ENCODE data around the gene COX15.
"Not testable (repeated sequence)": the region's sequence is repeated elsewhere in the genome, so short reads cannot be mapped to it uniquely, and the experiment has no call there.

The COX15 gene

DNA sequence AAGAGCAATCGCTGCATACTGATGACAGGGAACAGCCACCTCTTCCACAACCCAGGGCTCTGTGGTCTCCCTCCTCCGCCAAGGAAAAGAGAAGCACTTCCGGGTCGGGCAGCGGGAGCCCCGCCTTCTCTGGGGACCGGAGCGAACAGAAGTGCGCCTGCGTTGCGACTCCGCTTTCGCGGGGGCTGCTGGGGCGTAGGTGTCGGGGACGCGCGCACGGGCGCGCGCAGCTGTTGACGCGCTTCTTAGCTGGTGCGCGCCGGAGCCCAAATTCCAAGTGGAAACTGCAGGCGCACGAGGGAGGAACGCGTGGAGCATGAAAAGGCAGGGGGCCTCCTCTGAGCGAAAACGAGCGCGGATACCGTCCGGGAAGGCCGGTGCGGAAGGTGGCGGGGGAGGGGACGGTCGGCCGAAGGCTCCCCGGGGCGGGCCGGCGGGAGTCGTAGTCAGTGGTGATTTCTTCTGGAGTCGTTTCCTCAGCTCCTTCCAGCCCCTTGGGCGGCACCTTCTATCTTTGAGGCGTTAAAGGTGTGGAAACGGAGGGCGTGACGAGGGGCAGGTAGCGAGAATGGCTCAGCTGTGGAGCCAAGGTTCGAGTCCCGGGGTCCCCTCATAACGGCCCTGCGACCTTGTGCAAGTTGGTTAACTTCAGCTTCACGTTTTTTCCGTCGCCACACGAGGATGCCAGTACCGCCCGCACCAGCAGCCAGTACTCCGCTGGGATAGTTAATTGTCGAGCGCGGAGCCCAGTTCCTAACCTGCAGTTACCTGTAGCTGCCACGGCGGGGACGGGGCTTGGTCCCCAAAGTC, at the start of gene COX15, which contains the start of gene CUTC:
Gene COX15, minus strand, starts transcription at position 95 of the 810 bp plus-strand sequence. Its CDS starts 78 bp downstream, at position 17.
Gene CUTC, plus strand, starts transcription at position 202 of the 810 bp plus-strand sequence. Its CDS starts 115 bp downstream, at position 317.
- DNase-seq, result peak; percentile 95

DNA sequence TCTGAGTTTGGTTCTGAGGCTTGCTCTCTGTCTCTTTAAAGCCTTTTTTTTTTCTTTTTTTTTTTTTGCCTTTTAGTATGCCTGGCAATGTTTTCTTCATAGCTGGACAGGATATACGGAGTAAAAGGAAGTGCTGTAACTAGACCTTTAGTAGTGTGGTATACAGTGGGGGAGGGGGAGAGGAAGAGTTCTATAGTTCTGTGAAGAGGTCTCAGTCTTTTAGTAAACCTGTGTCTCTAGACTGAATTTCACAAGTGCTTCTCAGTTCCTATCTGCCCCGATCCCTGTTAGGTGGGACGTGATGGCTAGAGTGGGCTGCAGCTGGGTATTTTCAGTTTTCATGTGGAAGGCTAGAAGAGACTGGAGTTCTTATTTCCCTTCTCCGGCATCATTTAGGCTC, 47.4 kb upstream of the COX15 start:
- no peak for DNase-seq

GRCh38 chr10:99777918-99778714, 46.2 kb upstream of the COX15 start:
- no peak for DNase-seq

DNA sequence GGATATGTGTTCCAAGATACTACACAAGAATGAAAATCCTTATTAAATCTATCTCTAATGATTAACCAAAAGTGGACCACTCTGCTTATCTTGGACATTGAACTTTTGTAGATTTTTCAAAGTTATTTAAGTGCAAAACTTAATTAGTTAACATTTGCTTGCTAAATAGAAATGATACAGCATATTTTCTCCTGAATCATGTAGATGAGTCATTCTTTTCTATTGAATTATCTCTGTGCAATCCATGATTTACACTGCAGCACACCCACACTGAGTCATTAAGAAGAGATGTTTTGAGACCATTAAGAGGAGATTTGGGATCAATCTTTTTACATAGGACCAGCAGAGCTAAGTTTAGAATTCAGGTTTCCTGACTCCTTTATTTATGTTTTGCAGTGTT, 43.9 kb upstream of the COX15 start:
- no peak for DNase-seq

GRCh38 chr10:99770408-99771045, 38.6 kb upstream of the COX15 start:
- no peak for DNase-seq

GRCh38 chr10:99769706-99770105, 37.8 kb upstream of the COX15 start:
- no peak for DNase-seq

- no peak for DNase-seq
Observed at GRCh38 chr10:99768556-99768955, 36.6 kb upstream of the COX15 start.

- DNase-seq, result no peak
Observed at GRCh38 chr10:99767901-99768300, 36.0 kb upstream of the COX15 start.

DNA sequence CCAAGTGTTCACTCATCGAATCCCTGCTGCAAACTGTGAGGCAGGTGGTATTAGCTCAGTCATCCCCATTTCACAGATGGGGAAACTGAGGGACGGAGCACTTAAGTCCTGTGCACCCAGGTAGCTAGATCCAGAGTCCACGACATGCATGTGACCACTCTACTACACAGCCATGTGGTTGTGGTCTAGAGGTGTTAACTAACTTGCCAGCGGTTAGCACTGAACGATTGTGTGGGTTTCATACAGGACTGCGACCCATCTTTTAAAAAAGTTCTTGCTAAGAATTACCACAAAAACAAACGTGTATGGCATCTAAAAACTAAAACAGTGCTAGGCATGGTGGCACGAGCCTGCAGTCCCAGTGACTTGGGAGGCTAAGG, 34.4 kb upstream of the COX15 start:
- DNase-seq, result no peak

DNA sequence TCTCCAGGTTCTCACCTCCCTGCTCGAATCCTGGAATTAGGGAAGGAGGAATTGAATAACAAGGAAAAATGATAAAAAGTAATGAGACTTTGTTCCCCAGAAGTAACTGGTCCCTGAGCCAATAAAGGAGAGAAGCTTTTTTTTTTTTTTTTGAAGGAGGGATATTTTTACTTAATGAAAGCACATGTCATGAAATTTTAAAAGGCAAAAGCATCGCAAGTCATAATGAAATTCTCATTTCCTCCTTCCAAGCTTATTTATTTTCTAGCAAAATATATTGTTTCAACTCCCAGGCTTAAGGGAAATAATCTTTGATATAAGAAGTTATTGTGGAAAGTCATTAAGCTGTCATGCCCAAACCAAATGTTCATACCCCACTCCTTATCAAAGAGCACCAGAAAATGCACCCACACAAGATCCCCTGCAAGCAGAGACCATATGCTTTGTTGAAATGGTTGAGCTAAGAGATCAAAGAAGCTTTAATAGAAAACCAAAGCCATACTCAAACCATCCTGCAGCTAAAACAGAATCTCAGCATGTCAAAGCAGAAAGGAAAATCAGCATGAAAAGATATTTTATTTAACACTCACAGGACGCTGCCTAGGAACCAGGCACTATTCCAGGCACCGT, 33.9 kb upstream of the COX15 start:
- no peak for DNase-seq

- no peak for DNase-seq
Observed at GRCh38 chr10:99761365-99761764, 29.4 kb upstream of the COX15 start.

DNA sequence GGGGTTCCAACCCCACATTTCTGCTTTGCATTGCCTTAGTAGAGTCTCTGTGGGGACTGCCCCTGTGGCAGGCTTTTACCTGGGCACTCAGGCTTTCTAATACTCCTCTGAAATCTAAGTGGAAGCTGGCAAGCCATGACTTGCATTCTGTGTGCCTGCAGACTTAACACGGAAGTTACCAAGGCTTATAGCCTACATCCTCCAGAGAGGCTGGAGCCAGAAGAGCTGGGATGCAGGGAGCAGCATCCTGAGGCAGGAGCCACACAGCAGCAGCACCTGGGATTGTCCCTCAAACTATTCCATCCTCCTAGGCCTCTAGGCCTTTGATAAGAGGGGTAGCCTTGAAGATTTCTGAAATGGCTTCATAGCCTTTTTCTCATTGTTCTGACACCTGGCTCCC, 28.4 kb upstream of the COX15 start:
- DNase-seq, result no peak

DNA sequence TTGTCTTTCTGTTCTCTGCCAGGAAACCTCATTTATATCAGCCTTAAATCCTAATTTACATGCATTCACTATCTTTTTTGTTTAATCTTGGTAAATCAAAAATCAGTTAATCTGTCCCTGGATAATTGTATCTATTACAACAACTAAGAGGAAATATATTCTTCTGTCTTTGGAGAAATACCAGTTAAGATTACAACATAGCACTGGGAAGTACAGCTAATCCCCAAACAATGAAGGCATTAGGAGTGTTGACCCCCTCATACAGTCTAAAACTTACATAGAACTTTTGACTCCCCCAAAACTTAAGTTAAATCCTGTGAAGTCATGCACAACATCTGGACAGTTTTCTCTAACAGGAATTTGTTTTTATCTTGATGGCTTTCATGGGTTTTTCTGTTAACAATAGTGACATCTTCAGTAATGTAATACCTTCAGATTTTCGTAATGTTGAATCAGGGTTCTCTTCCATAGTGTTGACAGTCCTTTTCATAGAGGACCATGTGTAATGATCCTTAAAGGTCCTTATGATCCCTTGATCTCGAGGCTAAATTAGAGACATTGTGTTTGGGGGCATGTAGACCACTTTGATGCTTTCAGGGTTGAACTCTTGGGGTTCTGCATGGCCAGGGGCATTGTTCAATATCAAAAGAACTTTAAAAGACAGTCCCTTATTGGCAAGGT, 26.4 kb upstream of the COX15 start:
- no peak for DNase-seq

- no peak for DNase-seq
Observed at GRCh38 chr10:99756159-99756558, 24.2 kb upstream of the COX15 start.

DNA sequence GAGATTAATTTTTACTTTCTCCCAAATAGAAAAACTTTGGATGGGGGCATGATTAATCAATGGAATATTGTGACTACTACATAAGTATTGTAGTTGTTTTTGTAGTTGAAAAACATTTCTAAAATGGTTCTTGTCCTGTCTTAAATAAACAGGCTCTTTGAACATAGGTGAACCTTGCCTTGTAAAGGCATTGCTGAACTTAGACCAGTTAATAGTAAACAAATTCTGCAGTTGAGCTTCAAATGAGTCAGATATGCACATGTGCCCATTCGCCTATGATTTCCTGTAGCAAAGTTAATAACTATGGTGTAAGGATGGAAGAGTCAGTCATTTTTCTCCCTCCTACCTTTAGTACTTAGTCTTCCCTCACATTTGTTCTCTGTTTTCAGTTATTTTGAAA, 22.7 kb upstream of the COX15 start:
- no peak for DNase-seq

DNA sequence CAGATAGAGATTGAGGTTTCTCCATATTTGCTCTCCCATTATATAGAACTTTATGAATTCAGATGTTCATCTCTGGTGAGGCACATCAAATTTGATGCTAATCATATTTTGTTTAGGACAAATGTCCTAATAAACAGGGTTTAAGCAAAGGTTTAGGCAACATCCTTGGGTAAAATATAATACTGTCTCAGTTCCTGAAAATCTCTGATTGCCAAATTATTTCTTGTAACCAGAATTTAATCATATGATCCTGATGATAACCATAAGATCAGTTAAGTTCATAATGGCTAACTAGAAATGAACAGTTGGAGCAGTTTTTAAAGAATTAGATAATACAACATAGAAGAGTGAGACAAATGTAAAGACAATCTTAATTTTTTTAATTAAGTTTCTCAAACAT, 18.7 kb upstream of the COX15 start:
- DNase-seq, result no peak

DNA sequence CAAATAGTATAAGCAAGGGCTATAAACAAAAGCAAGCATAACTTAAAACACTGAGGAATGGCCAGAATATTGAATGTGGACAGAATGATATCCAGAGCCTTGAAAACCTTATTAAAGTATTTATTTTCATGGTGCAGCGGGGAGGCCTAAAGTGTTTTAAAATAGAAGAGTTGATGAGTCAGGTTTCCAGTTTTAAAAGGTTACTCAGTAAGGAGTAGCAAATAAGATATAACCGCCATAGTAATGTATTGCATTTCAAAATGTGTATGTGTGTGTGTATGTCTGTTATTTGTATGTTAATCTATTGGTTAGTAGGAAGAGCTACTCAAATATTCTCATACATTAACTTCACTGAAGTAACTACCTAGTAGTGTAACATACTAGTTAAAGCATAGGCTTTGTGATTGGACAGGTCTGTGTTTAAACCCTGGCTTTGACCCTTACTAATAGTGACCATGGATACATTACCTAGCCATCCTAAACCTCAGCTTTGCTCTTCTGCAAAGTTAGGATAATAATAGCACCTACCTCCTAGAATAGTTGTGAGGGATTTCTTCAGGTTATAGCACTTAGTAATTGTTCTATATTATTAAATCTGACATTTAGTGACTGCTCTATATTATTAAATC, 17.0 kb upstream of the COX15 start:
- no peak for DNase-seq

DNA sequence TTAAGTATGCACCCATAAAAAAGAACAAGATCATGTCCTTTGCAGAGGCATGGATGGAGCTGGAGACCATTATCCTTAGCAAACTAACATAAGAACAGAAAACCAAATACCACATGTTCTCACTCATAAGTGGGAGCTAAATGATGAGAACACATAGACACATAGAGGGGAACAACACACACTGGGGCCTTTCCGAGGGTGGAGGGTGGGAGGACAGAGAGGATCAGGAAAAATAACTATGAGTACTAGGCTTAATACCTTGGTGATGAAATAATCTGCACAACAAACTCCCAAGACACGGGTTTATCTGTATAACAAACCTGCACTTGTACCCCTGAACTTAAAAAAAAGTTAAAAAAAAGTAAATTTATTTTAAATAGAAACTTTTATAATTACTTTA, 14.2 kb upstream of the COX15 start:
- DNase-seq, result not testable (repeated sequence)

GRCh38 chr10:99743841-99744240, 11.9 kb upstream of the COX15 start:
- DNase-seq, result no peak

GRCh38 chr10:99742701-99743100, 10.8 kb upstream of the COX15 start:
- DNase-seq, result no peak

- no peak for DNase-seq
Observed at GRCh38 chr10:99742254-99742653, 10.3 kb upstream of the COX15 start.

GRCh38 chr10:99740933-99741559, 9.1 kb upstream of the COX15 start:
- DNase-seq, result no peak
